PFSK-1 (cell line): ENCODE data around the gene LCN12.

Experiments
- POLR2AphosphoS5 ChIP-seq: IDR thresholded peaks from 2 replicates; pipeline ENCODE4 v1.6.1; 2012; ENCODE audit warnings: low read depth, mild to moderate bottlenecking, control low read depth, low read length, moderate library complexity
- SIN3A ChIP-seq: IDR thresholded peaks from 2 replicates; pipeline ENCODE4 v1.6.1; 2012; ENCODE audit warnings: mild to moderate bottlenecking, low read length, moderate library complexity, borderline replicate concordance; ENCODE audit not compliant: insufficient read depth
- TAF1 ChIP-seq: IDR thresholded peaks from 2 replicates; pipeline ENCODE4 v1.6.1; 2012; ENCODE audit warnings: low read length, control low read depth, borderline replicate concordance; ENCODE audit not compliant: insufficient read depth

GRCh38 chr9:137001857-137002645, 50.0 kb downstream of the LCN12 start:
- TF ChIP-seq TAF1 (no peak), POLR2AphosphoS5 (no peak), SIN3A (no peak)
